Endodermal cell (in vitro differentiated cells): ENCODE results near the gene DND1. TPM values are rescaled to one million over a fixed set of nuclear protein-coding genes. Genes with fewer than 3 reads are reported as not detected.

Source experiments
- DNase-seq: peaks from one replicate; pipeline ENCODE4 v3.0.0-alpha.2; 2017
- H3K27ac ChIP-seq: 2 replicates; pipeline ENCODE4 v1.5.1; 2013; ENCODE audit warnings: mild to moderate bottlenecking, low read depth, low read length, moderate library complexity
- H3K27me3 ChIP-seq: 2 replicates; pipeline ENCODE4 v1.6.1; 2013; ENCODE audit warnings: mild to moderate bottlenecking, low read length, moderate library complexity; ENCODE audit not compliant: insufficient read depth, control insufficient read depth, poor library complexity, severe bottlenecking
- H3K36me3 ChIP-seq: 2 replicates; pipeline ENCODE4 v1.7.0; 2013; ENCODE audit warnings: mild to moderate bottlenecking, low read length, moderate library complexity; ENCODE audit not compliant: control insufficient read depth, insufficient read depth
- H3K4me1 ChIP-seq: one replicate; pipeline ENCODE4 v1.7.0; 2013; ENCODE audit warnings: low read length; ENCODE audit not compliant: control insufficient read depth, insufficient read depth
- H3K4me3 ChIP-seq: 2 replicates; pipeline ENCODE4 v1.5.1; 2013; ENCODE audit warnings: mild to moderate bottlenecking, low read length, moderate library complexity
- H3K9ac ChIP-seq: 2 replicates; pipeline ENCODE4 v1.6.1; 2013; ENCODE audit warnings: mild to moderate bottlenecking, low read length, moderate library complexity; ENCODE audit not compliant: poor library complexity, severe bottlenecking; ENCODE audit errors: extremely low read depth
- H3K9me3 ChIP-seq: 2 replicates; pipeline ENCODE4 v1.6.1; 2013; ENCODE audit warnings: mild to moderate bottlenecking, low read length, moderate library complexity; ENCODE audit not compliant: control insufficient read depth
- H3K27ac Mint-ChIP-seq: 2 replicates; pipeline ENCODE4 v1.8.0; 2020; ENCODE audit warnings: mixed read lengths
- H3K27me3 Mint-ChIP-seq: 2 replicates; pipeline ENCODE4 v1.8.0; 2021; ENCODE audit warnings: mild to moderate bottlenecking, mixed read lengths; ENCODE audit not compliant: insufficient read depth
- H3K36me3 Mint-ChIP-seq: 2 replicates; pipeline ENCODE4 v1.8.0; 2020; ENCODE audit warnings: low read depth, mixed read lengths
- H3K4me1 Mint-ChIP-seq: 2 replicates; pipeline ENCODE4 v1.8.0; 2020; ENCODE audit warnings: mixed read lengths
- H3K4me3 Mint-ChIP-seq: 2 replicates; pipeline ENCODE4 v1.8.0; 2020; ENCODE audit warnings: mild to moderate bottlenecking, moderate library complexity, mixed read lengths
- H3K9me3 Mint-ChIP-seq: 2 replicates; pipeline ENCODE4 v1.8.0; 2020; ENCODE audit warnings: mild to moderate bottlenecking, mixed read lengths
- CTCF ChIP-seq: fragments of 200-600 bp; sonication (generic); conservative IDR thresholded peaks from 2 replicates; pipeline ENCODE4 v1.5.0; 2021; ENCODE audit warnings: antibody characterized with exemption, mild to moderate bottlenecking
- WGBS, 2 experiments: methylation state at CpG; one replicate each; pipeline versions ENCODE4 v1.1.5 to v1.1.7; 2013; ENCODE audit warnings: missing lambda C conversion rate in 2 of 2, mixed read lengths in 1 of 2; ENCODE audit not compliant: insufficient coverage in 1 of 2, insufficient read length in 1 of 2; 5-methylcytosine and 5-hydroxymethylcytosine counted together
- total RNA-seq, 2 donors: library from RNA; stranded (reverse); fragmentation: NEBNext Ultra II Directional in 1 of 2; extraction: Animal tissue kit (Norgen Biotek cat#: 25700) in 1 of 2; gene quantifications; 2 replicates in 1 of 2; 3 replicates in 1 of 2; pipeline ENCODE4 v1.2.1, GENCODE V29; 2021

The DND1 gene
- total RNA-seq, 2 donors from 2014 or later = 1.1 to 1.6 TPM

- Histone ChIP-seq H3K4me3 (no peak overlapping the region), H3K27ac (no peak overlapping the region), H3K4me1 (no peaks in the 10 kb centered on the region), H3K36me3 (peaks cover 80% of the 10 kb centered on the region), H3K9ac (no peak overlapping the region), H3K27me3 (no peaks in the 10 kb centered on the region), H3K9me3 (no peaks in the 10 kb centered on the region)
- Mint-ChIP-seq H3K27me3 (no peaks in the 10 kb centered on the region), H3K36me3 (peaks cover 72% of the 10 kb centered on the region), H3K9me3 (no peaks in the 10 kb centered on the region), H3K27ac (no peak overlapping the region), H3K4me1 (no peaks in the 10 kb centered on the region), H3K4me3 (no peak overlapping the region)
- DNase-seq = no peak
- whole genome bisulfite sequencing, 2 experiments = 97 to 100% methylated on average over 2 to 3 of the region's 3 CpGs
- no peak for TF ChIP-seq CTCF
Measured at GRCh38 chr5:140677947-140678346, 4.6 kb upstream of the DND1 start.

- Mint-ChIP-seq H3K9me3 (no peaks in the 10 kb centered on the region), H3K27me3 (no peaks in the 10 kb centered on the region), H3K27ac (peak overlapping the region; percentile 19), H3K4me1 (peaks cover 2% of the 10 kb centered on the region), H3K36me3 (peaks cover 69% of the 10 kb centered on the region), H3K4me3 (no peak overlapping the region)
- Histone ChIP-seq H3K4me1 (no peaks in the 10 kb centered on the region), H3K27me3 (no peaks in the 10 kb centered on the region), H3K9ac (no peak overlapping the region), H3K4me3 (no peak overlapping the region), H3K9me3 (no peaks in the 10 kb centered on the region), H3K36me3 (peaks cover 64% of the 10 kb centered on the region), H3K27ac (no peak overlapping the region)
- TF ChIP-seq CTCF = no peak
- 95% methylated on average over 3 to 4 of the region's 4 CpGs for WGBS, 2 experiments
- no peak for DNase-seq
Measured at GRCh38 chr5:140674629-140675028, 1.3 kb upstream of the DND1 start.

- no peak overlapping the region for H3K27ac ChIP-seq
- no peak overlapping the region for H3K9ac ChIP-seq
- no peak for DNase-seq
- no peak overlapping the region for H3K4me3 Mint-ChIP-seq
- peaks cover 64% of the 10 kb centered on the region for H3K36me3 ChIP-seq
- TF ChIP-seq CTCF = no peak
- WGBS, 2 experiments = 80 to 100% methylated on average over 1 to 2 of the region's 2 CpGs
- H3K9me3 Mint-ChIP-seq = no peaks in the 10 kb centered on the region
- peak overlapping the region; percentile 29 for H3K27ac Mint-ChIP-seq
- H3K36me3 Mint-ChIP-seq = peaks cover 69% of the 10 kb centered on the region
- H3K27me3 ChIP-seq = no peaks in the 10 kb centered on the region
- no peaks in the 10 kb centered on the region for H3K4me1 ChIP-seq
- H3K27me3 Mint-ChIP-seq = no peaks in the 10 kb centered on the region
- no peak overlapping the region for H3K4me3 ChIP-seq
- peaks cover 2% of the 10 kb centered on the region for H3K4me1 Mint-ChIP-seq
- H3K9me3 ChIP-seq = no peaks in the 10 kb centered on the region
Measured at GRCh38 chr5:140674211-140674610, 835 bp upstream of the DND1 start.
